Uterus (tissue), 4 donors: ENCODE data around the gene FARS2. TPM values are rescaled to one million over a fixed set of nuclear protein-coding genes. Genes with fewer than 3 reads are reported as not detected.

Experiments
- DNase-seq, 2 donors: peaks; one replicate each; pipeline ENCODE4 v3.0.0-alpha.2; 2019 to 2020
- H3K27ac ChIP-seq, 2 donors: fragments of 200-600 bp; sonication (generic); 1 replicate in 1 of 2; 2 replicates in 1 of 2; pipeline ENCODE4 v1.5.1; 2016 to 2018
- H3K27me3 ChIP-seq, 2 donors: fragments of 200-600 bp; sonication (generic); one replicate each; pipeline ENCODE4 v1.5.1; 2018 to 2019; ENCODE audit warnings: control low read depth in 1 of 2
- H3K36me3 ChIP-seq, 2 donors: fragments of 200-600 bp; sonication (generic); one replicate each; pipeline ENCODE4 v1.5.1; 2019; ENCODE audit warnings: control low read depth in 1 of 2
- H3K4me1 ChIP-seq, 2 donors: fragments of 200-600 bp; sonication (generic); one replicate each; pipeline ENCODE4 v1.5.1; 2018 to 2019; ENCODE audit warnings: control low read depth in 1 of 2
- H3K4me3 ChIP-seq, 2 donors: fragments of 200-600 bp; sonication (generic); 1 replicate in 1 of 2; 2 replicates in 1 of 2; pipeline ENCODE4 v1.5.1; 2018 to 2019; ENCODE audit warnings: mild to moderate bottlenecking in 1 of 2
- H3K9me3 ChIP-seq, 2 donors: fragments of 200-600 bp; sonication (generic); one replicate each; pipeline ENCODE4 v1.5.1; 2019; ENCODE audit warnings: control low read depth in 1 of 2
- POLR2A ChIP-seq, 2 donors: fragments of 450-650 bp; IDR thresholded peaks; one replicate each; pipeline ENCODE4 v1.6.1; 2016; ENCODE audit warnings: antibody characterized with exemption in 2 of 2, mild to moderate bottlenecking in 1 of 2, moderate library complexity in 1 of 2
- intact Hi-C: fragments of 100-400 bp; cut with DNase I; formaldehyde crosslinking; loops from one replicate; pipeline ENCODE4 v1.15.1; 2023; ENCODE audit warnings: low total_unique reads
- total RNA-seq, 4 donors: library from RNA; depleted of rRNA in 3 of 4; stranded (reverse); fragments of >200 nt in 3 of 4; gene quantifications; one replicate each; pipeline versions ENCODE4 v1.1.0 to v1.2.4, GENCODE V29; 2014 to 2023
- TF ChIP-seq, protein P1 (sequence below), 4 experiments: fragments of 200-600 bp in 2 of 4; fragments of 450-650 bp in 2 of 4; sonication (generic) in 2 of 4; IDR thresholded peaks; one replicate each; pipeline ENCODE4 v1.5.1; 2016 to 2019; ENCODE audit warnings: antibody characterized with exemption in 4 of 4, mild to moderate bottlenecking in 2 of 4, moderate library complexity in 1 of 4
- donor health status: DM: yes; HTN: yes; CAD: no.

FARS2 gene
- total RNA-seq, 4 donors from 2014 or later: 14.4 to 32.5 (median 25.6) TPM

DNA sequence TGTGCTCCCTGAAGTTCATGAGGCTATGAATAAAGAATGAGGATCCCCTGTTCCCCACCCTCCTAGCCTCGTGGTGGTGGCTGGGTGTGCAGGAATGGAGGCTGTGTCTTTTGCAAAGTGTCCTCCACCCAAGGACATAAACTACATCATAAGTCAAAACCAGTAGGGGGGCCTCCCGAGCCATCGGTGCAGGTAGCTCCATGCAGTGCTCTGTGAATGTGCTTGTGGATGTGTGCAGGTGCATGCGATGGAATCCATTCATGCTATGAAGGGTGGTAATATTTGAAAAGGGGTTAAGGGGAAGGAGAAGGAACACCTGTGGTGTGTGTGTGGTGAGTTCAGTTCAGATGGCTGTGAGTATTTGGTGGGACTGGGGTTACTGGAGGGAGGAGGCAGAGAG lies 548.1 kb downstream of the FARS2 start:
- Histone ChIP-seq H3K4me1 (no peaks in the 10 kb centered on the region), H3K4me3 (no peak overlapping the region), H3K27me3 (no peaks in the 10 kb centered on the region), H3K27ac (no peak overlapping the region), H3K9me3 (peaks cover 0 to 3% of the 10 kb centered on the region in 2 donors), H3K36me3 (no peaks in the 10 kb centered on the region)
- DNase-seq: no peak
- TF ChIP-seq, protein P1, sequence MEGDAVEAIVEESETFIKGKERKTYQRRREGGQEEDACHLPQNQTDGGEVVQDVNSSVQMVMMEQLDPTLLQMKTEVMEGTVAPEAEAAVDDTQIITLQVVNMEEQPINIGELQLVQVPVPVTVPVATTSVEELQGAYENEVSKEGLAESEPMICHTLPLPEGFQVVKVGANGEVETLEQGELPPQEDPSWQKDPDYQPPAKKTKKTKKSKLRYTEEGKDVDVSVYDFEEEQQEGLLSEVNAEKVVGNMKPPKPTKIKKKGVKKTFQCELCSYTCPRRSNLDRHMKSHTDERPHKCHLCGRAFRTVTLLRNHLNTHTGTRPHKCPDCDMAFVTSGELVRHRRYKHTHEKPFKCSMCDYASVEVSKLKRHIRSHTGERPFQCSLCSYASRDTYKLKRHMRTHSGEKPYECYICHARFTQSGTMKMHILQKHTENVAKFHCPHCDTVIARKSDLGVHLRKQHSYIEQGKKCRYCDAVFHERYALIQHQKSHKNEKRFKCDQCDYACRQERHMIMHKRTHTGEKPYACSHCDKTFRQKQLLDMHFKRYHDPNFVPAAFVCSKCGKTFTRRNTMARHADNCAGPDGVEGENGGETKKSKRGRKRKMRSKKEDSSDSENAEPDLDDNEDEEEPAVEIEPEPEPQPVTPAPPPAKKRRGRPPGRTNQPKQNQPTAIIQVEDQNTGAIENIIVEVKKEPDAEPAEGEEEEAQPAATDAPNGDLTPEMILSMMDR (IDR thresholded peaks at IDR 0.05): no peak
- intact Hi-C loops: no loop called here

GRCh38 chr6:5811997-5812396 lies 550.7 kb downstream of the FARS2 start:
- intact Hi-C loops: no loop called here
- Histone ChIP-seq H3K4me3 (no peak overlapping the region), H3K4me1 (no peaks in the 10 kb centered on the region), H3K27ac (no peak overlapping the region), H3K27me3 (no peaks in the 10 kb centered on the region), H3K9me3 (no peaks in the 10 kb centered on the region), H3K36me3 (no peaks in the 10 kb centered on the region)
- no peak for DNase-seq
- TF ChIP-seq POLR2A (IDR thresholded peaks at IDR 0.05): no peak
- TF ChIP-seq, protein P1 (IDR thresholded peaks at IDR 0.05): no peak

DNA sequence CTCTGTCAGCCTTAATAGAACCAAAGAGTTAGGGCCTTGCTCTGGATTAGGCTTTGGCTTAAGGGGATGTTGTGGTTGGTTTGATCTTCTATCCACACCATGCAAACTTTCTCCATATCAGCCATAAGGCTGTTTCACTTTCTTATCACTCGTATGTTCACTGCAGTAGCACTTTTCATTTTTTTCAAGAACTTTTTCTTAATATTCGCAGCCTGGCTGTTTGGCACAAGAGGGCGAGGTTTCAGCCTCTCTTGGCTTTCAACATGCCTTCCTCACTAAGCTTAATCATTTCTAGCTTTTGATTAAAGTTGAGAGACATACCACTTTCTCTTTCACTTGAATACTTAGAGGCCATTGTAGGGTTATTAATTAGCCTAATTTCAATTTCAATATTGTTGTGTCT lies 552.3 kb downstream of the FARS2 start:
- Histone ChIP-seq H3K36me3 (no peaks in the 10 kb centered on the region), H3K4me1 (no peaks in the 10 kb centered on the region), H3K9me3 (no peaks in the 10 kb centered on the region), H3K4me3 (no peak overlapping the region), H3K27me3 (no peaks in the 10 kb centered on the region), H3K27ac (no peak overlapping the region)
- no peak for DNase-seq
- TF ChIP-seq, protein P1 (IDR thresholded peaks at IDR 0.05): no peak
- no peak for TF ChIP-seq POLR2A (IDR thresholded peaks at IDR 0.05)
- intact Hi-C loops: no loop called here

DNA sequence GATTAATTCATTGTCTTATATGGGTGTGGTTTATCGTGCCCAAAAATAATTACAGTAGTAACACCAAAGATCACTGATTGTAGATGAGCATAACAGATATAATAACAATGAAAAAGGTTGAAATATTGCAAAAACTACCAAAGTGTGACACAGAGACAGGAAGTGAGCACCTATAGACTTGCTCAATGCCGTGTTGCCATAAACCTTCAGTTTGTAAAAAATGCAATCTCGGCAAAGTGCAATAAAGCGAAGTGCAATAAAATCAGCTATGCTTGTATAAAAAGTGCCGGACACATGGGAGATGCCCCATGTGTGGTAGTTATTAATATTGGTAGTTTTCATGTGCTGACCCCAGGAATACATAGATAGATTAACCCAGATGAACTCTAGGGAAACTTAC lies 552.8 kb downstream of the FARS2 start:
- intact Hi-C loops: no loop called here
- TF ChIP-seq POLR2A (IDR thresholded peaks at IDR 0.05): no peak
- TF ChIP-seq, protein P1 (IDR thresholded peaks at IDR 0.05): no peak
- DNase-seq: no peak

GRCh38 chr6:5814901-5815300 lies 553.6 kb downstream of the FARS2 start:
- Histone ChIP-seq H3K36me3 (no peaks in the 10 kb centered on the region), H3K27me3 (no peaks in the 10 kb centered on the region), H3K4me1 (no peaks in the 10 kb centered on the region), H3K27ac (no peak overlapping the region), H3K4me3 (no peak overlapping the region), H3K9me3 (no peaks in the 10 kb centered on the region)
- no peak for TF ChIP-seq POLR2A (IDR thresholded peaks at IDR 0.05)
- TF ChIP-seq, protein P1 (IDR thresholded peaks at IDR 0.05): no peak
- DNase-seq: no peak
- intact Hi-C loops: no loop called here

More for the DNA sequence above, 552.8 kb downstream of the FARS2 start:
- Histone ChIP-seq H3K4me3 (no peak overlapping the region), H3K27me3 (no peaks in the 10 kb centered on the region), H3K27ac (no peak overlapping the region), H3K9me3 (no peaks in the 10 kb centered on the region), H3K36me3 (no peaks in the 10 kb centered on the region), H3K4me1 (no peaks in the 10 kb centered on the region)
